Uterus (tissue), 4 donors: ENCODE measurements around the gene ALDH3A2. TPM values are rescaled to one million over a fixed set of nuclear protein-coding genes. Genes with fewer than 3 reads are reported as not detected.
A peak's percentile ranks its signal among the peaks of the same experiment; 100 is the strongest.

Experiments used
- DNase-seq, 2 donors: peaks; one replicate each; pipeline ENCODE4 v3.0.0-alpha.2; 2019 to 2020
- H3K27ac ChIP-seq, 2 donors: fragments of 200-600 bp; sonication (generic); 1 replicate in 1 of 2; 2 replicates in 1 of 2; pipeline ENCODE4 v1.5.1; 2016 to 2018
- H3K27me3 ChIP-seq, 2 donors: fragments of 200-600 bp; sonication (generic); one replicate each; pipeline ENCODE4 v1.5.1; 2018 to 2019; ENCODE audit warnings: control low read depth in 1 of 2
- H3K36me3 ChIP-seq, 2 donors: fragments of 200-600 bp; sonication (generic); one replicate each; pipeline ENCODE4 v1.5.1; 2019; ENCODE audit warnings: control low read depth in 1 of 2
- H3K4me1 ChIP-seq, 2 donors: fragments of 200-600 bp; sonication (generic); one replicate each; pipeline ENCODE4 v1.5.1; 2018 to 2019; ENCODE audit warnings: control low read depth in 1 of 2
- H3K4me3 ChIP-seq, 2 donors: fragments of 200-600 bp; sonication (generic); 1 replicate in 1 of 2; 2 replicates in 1 of 2; pipeline ENCODE4 v1.5.1; 2018 to 2019; ENCODE audit warnings: mild to moderate bottlenecking in 1 of 2
- H3K9me3 ChIP-seq, 2 donors: fragments of 200-600 bp; sonication (generic); one replicate each; pipeline ENCODE4 v1.5.1; 2019; ENCODE audit warnings: control low read depth in 1 of 2
- POLR2A ChIP-seq, 2 donors: fragments of 450-650 bp; IDR thresholded peaks; one replicate each; pipeline ENCODE4 v1.6.1; 2016; ENCODE audit warnings: antibody characterized with exemption in 2 of 2, mild to moderate bottlenecking in 1 of 2, moderate library complexity in 1 of 2
- intact Hi-C: fragments of 100-400 bp; cut with DNase I; formaldehyde crosslinking; loops from one replicate; pipeline ENCODE4 v1.15.1; 2023; ENCODE audit warnings: low total_unique reads
- total RNA-seq, 4 donors: library from RNA; depleted of rRNA in 3 of 4; stranded (reverse); fragments of >200 nt in 3 of 4; gene quantifications; one replicate each; pipeline versions ENCODE4 v1.1.0 to v1.2.4, GENCODE V29; 2014 to 2023
- TF ChIP-seq, protein P1 (sequence below), 4 experiments: fragments of 200-600 bp in 2 of 4; fragments of 450-650 bp in 2 of 4; sonication (generic) in 2 of 4; IDR thresholded peaks; one replicate each; pipeline ENCODE4 v1.5.1; 2016 to 2019; ENCODE audit warnings: antibody characterized with exemption in 4 of 4, mild to moderate bottlenecking in 2 of 4, moderate library complexity in 1 of 4
- donor health status: DM: yes; HTN: yes; CAD: no.

The ALDH3A2 gene
- total RNA-seq, 4 donors from 2014 or later, result 19.0 to 166 (median 82.5) TPM

DNA sequence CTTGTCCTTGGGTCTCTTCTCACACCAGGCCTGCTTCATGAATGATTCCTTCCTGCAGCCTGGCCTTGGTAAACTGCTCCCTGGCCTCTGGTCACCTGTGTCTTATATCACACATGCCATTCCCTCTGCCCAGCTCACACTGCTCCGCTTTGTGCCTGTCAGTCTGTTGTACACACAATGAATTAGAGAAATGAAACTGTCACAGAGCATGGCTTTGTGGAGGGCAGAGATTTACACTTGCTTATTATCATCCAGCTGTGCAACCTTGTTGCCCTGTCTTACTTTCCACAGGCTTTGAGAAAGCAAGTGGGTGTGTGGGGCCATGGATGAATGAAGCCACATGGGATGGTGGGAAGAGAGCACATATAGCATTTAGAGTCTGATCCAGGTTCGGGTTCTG lies 22.4 kb downstream of the ALDH3A2 start:
- Histone ChIP-seq H3K27ac (no peak overlapping the region), H3K4me1 (no peaks in the 10 kb centered on the region), H3K36me3 (no peaks in the 10 kb centered on the region), H3K27me3 (no peaks in the 10 kb centered on the region), H3K4me3 (no peak overlapping the region), H3K9me3 (no peaks in the 10 kb centered on the region)
- intact Hi-C loops, result no loop called here
- TF ChIP-seq POLR2A (IDR thresholded peaks at IDR 0.05), result no peak
- TF ChIP-seq, protein P1, sequence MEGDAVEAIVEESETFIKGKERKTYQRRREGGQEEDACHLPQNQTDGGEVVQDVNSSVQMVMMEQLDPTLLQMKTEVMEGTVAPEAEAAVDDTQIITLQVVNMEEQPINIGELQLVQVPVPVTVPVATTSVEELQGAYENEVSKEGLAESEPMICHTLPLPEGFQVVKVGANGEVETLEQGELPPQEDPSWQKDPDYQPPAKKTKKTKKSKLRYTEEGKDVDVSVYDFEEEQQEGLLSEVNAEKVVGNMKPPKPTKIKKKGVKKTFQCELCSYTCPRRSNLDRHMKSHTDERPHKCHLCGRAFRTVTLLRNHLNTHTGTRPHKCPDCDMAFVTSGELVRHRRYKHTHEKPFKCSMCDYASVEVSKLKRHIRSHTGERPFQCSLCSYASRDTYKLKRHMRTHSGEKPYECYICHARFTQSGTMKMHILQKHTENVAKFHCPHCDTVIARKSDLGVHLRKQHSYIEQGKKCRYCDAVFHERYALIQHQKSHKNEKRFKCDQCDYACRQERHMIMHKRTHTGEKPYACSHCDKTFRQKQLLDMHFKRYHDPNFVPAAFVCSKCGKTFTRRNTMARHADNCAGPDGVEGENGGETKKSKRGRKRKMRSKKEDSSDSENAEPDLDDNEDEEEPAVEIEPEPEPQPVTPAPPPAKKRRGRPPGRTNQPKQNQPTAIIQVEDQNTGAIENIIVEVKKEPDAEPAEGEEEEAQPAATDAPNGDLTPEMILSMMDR (IDR thresholded peaks at IDR 0.05), result no peak
- DNase-seq, result no peak

DNA sequence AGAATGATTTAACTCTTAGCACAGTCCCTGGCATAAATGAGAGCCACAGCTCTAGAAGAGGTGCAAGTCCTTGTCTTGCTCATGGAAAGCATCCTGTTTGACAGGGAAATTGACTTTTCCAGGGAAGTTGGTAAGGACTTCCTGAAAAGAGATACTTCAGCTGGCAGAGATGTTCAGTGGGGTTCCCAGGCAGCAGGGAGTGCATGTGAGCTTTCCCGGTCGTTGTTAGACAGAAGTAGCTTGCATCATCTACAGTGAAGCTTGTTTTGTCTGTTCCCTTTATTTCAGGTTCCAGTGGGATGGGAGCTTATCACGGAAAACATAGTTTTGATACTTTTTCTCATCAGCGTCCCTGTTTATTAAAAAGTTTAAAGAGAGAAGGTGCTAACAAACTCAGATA lies 22.9 kb downstream of the ALDH3A2 start:
- no peak for TF ChIP-seq POLR2A (IDR thresholded peaks at IDR 0.05)
- TF ChIP-seq, protein P1 (IDR thresholded peaks at IDR 0.05), result no peak
- Histone ChIP-seq H3K36me3 (no peaks in the 10 kb centered on the region), H3K4me3 (no peak overlapping the region), H3K4me1 (no peaks in the 10 kb centered on the region), H3K27ac (no peak overlapping the region), H3K9me3 (no peaks in the 10 kb centered on the region), H3K27me3 (no peaks in the 10 kb centered on the region)
- no peak for DNase-seq
- intact Hi-C loops, result no loop called here

DNA sequence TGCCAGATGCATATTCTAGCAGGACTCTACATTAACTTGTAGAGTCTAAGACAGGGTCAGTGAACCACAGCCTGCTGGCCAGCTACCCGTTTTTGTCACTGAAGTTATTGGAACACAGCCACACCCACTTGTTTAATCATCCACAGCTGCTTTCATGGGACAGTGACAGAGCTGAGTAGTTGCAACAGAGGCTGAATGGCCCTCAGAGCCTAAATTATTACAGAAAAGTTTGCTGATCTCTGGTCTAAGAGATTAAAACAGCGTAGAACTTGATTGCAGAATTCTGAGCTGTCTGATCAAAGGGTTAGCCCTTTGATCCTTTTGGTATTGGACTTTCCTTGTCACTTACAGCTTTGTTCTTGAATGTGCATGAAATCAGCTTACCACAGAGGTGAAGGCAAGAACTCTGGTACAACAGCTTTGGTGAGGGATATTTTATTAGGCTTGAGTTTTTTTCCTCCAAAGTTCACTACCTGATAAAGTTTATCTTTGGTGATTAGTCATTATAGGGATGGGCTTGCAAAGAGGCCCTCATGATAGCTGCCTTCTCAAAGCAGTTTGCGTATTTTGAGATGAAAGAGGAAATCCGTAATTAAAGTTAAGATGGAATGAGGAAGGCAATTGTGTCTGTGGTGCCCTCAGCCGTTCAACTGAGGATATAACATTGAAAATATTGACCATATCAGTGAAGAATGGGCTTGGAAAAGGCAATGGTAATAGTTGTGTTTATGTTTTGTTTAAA lies 23.6 kb downstream of the ALDH3A2 start:
- Histone ChIP-seq H3K27me3 (no peaks in the 10 kb centered on the region), H3K4me1 (no peaks in the 10 kb centered on the region), H3K9me3 (no peaks in the 10 kb centered on the region), H3K36me3 (no peaks in the 10 kb centered on the region), H3K4me3 (no peak overlapping the region), H3K27ac (no peak overlapping the region)
- intact Hi-C loops, result no loop called here
- TF ChIP-seq, protein P1 (IDR thresholded peaks at IDR 0.05), result peak in 3 of 4 experiments; percentile 4 to 26 (median 13)
- no peak for TF ChIP-seq POLR2A (IDR thresholded peaks at IDR 0.05)
- DNase-seq, result no peak

DNA sequence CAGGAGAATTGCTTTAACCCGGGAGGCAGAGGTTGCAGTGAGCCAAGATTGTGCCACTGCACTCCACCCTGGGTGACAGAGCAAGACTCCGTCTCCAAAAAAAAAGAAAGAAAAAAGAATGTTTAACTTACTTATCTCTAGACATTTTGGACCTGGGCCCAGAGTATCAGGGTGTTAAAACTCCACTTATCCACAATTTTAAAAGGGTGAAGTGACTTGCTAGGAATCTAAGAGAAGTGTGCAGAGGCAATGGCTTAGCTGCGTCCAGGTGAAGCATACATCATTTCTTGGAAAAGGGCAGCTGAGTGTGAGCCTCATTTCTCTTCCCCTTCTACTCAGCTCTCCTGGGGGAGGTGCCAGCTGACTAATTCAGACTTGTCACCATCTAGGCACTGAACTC lies 25.1 kb downstream of the ALDH3A2 start:
- intact Hi-C loops, result no loop called here
- H3K27ac ChIP-seq, result no peak overlapping the region
- no peak overlapping the region for H3K4me3 ChIP-seq
- no peaks in the 10 kb centered on the region for H3K27me3 ChIP-seq
- no peak for DNase-seq
- TF ChIP-seq POLR2A (IDR thresholded peaks at IDR 0.05), result no peak
- no peaks in the 10 kb centered on the region for H3K36me3 ChIP-seq
- no peaks in the 10 kb centered on the region for H3K9me3 ChIP-seq
- H3K4me1 ChIP-seq, result no peaks in the 10 kb centered on the region

DNA sequence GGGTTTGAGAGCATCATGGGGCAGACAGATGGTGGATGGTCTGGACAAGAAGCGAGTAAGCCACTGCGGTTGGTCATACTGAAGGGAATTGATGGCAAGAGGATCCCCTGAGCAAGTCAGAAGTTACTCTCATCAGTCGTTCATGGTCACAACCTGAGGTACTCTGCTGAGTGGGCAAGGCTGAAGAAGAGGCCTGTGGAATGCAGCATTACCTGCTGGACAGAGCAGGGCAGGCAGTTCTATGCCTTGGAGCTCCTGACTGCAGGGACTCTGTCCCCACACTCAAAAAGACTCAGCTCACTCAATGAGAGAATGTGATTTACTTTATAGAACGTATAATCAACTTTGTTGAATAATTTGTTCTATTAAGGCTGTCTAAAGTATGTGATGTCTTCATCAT lies 28.3 kb downstream of the ALDH3A2 start:
- H3K27me3 ChIP-seq, result no peaks in the 10 kb centered on the region
- no peaks in the 10 kb centered on the region for H3K36me3 ChIP-seq
- H3K4me3 ChIP-seq, result no peak overlapping the region
- H3K27ac ChIP-seq, result no peak overlapping the region
- no peaks in the 10 kb centered on the region for H3K4me1 ChIP-seq
- H3K9me3 ChIP-seq, result no peaks in the 10 kb centered on the region
- TF ChIP-seq, protein P1 (IDR thresholded peaks at IDR 0.05), result no peak
- TF ChIP-seq POLR2A (IDR thresholded peaks at IDR 0.05), result no peak
- no peak for DNase-seq
- intact Hi-C loops, result no loop called here
